HG02588 (cell line): ENCODE measurements around the gene MAN2A2.
"Not testable (repeated sequence)": the region's sequence is repeated elsewhere in the genome, so short reads cannot be mapped to it uniquely, and the experiment has no call there.

ENCODE experiments used
- ATAC-seq: cut with Tn5 transposase; IDR thresholded peaks from one replicate; pipeline ENCODE4 v1.9.1; 2021; ENCODE audit warnings: mild to moderate bottlenecking, moderate library complexity; ENCODE audit not compliant: unreplicated experiment

Gene MAN2A2

GRCh38 chr15:90883526-90883975, 19.6 kb upstream of the MAN2A2 start:
- no peak for ATAC-seq

DNA sequence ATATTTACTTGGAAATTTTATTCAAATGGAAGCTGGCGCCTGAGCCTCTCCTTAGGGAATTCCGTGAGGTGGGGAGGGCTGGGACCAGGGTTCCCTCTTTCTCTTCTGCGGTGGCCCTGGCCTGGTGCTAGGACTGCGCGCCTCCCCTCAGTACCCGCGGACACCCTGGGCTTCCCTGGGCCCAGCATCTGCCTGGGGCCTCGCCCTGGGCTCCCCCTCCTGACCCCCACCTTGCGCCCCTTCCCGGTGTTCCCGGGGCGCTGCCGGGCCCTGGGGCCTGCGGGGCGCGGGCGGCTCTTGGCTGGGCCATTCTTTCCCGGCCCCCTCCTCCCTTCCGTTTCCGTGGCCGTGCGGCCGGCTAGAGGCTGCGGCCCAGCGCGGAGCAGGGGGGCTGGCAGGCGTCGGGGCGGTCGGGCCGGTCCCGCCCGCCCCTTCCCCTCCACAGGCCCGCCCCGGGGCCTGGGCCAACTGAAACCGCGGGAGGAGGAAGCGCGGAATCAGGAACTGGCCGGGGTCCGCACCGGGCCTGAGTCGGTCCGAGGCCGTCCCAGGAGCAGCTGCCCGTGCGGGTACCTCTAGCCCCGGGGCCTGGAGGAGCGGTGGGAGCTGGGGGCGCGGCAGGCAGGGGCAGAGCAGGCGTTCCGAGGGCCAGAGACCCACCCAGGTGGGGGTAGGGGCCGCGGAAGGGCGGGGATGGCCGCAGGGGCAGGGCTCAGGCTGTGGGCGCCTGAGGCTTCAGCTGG, 19.0 kb upstream of the MAN2A2 start, which contains the start of gene FES:
TSS of gene FES (plus strand) at position 529 of the 743 bp plus-strand sequence. CDS start 542 bp downstream, outside the sequence.
- ATAC-seq, result no peak

DNA sequence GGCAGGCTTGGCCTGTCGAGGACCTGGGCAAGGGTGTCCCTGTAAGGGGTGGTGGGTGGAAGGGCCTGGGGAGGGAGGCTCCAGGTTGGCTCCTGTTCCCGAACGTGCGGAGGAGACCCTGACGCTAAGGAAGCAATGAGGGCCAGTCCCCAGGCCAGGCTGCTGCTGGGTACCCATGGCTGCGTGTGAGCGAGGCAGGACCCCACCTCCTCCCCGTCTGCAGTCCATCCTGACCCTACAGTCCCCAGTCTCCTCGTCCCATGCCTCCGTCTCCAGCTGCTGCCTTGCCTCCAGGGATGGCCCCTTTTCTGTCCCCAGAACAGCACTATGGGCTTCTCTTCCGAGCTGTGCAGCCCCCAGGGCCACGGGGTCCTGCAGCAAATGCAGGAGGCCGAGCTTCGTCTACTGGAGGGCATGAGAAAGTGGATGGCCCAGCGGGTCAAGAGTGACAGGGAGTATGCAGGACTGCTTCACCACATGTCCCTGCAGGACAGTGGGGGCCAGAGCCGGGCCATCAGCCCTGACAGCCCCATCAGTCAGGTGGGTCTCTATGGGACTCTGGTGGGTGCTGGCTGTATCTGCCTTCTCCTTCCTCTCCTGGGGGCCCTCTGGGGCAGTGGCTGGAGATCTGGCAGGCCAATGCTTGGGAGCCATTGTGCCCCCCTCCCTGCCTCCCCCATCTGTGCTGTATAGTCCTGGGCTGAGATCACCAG, 18.2 kb upstream of the MAN2A2 start:
- ATAC-seq, result no peak

GRCh38 chr15:90885432-90886290, 17.4 kb upstream of the MAN2A2 start:
- ATAC-seq, result no peak

- no peak for ATAC-seq
These were observed 16.8 kb upstream of the MAN2A2 start for GRCh38 chr15:90886291-90886614.

GRCh38 chr15:90887037-90887481, 16.0 kb upstream of the MAN2A2 start:
- ATAC-seq, result no peak

- ATAC-seq, result no peak
These were observed 13.8 kb upstream of the MAN2A2 start for GRCh38 chr15:90889313-90889730.

GRCh38 chr15:90889736-90890456, 13.2 kb upstream of the MAN2A2 start:
- ATAC-seq, result no peak

DNA sequence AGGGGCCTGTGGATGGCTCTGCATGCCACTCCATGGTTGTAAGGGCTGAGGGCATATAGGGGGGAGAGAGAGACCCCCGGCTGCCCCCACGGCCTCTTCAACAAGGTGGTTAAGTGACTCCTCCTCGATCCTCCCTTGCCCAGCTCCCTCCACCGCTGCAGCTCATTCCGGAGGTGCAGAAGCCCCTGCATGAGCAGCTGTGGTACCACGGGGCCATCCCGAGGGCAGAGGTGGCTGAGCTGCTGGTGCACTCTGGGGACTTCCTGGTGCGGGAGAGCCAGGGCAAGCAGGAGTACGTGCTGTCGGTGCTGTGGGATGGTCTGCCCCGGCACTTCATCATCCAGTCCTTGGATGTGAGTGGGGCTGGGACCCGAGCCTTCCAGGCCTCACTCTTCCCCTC, 12.3 kb upstream of the MAN2A2 start:
- no peak for ATAC-seq

- no peak for ATAC-seq
These were observed 11.7 kb upstream of the MAN2A2 start for GRCh38 chr15:90891346-90891949.

DNA sequence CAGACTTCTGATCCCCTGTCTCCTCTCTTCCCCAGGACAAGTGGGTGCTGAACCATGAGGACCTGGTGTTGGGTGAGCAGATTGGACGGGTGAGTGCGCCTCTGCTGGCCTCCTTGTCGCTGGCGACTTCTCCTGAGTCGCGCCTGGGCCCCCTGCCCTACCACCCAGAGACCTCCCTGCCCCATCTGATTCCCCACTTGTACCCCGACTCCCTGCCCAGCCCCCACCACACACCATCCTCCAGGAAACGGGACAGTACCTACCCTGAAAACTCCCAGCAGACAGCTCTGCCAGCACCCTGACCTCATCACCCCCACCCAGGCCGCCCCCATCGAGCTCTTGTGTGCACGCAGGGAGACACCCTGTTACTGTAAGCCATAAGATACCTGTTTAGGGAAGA, 11.1 kb upstream of the MAN2A2 start:
- ATAC-seq, result no peak

- ATAC-seq, result no peak
These were observed 10.5 kb upstream of the MAN2A2 start for GRCh38 chr15:90892498-90893174.

DNA sequence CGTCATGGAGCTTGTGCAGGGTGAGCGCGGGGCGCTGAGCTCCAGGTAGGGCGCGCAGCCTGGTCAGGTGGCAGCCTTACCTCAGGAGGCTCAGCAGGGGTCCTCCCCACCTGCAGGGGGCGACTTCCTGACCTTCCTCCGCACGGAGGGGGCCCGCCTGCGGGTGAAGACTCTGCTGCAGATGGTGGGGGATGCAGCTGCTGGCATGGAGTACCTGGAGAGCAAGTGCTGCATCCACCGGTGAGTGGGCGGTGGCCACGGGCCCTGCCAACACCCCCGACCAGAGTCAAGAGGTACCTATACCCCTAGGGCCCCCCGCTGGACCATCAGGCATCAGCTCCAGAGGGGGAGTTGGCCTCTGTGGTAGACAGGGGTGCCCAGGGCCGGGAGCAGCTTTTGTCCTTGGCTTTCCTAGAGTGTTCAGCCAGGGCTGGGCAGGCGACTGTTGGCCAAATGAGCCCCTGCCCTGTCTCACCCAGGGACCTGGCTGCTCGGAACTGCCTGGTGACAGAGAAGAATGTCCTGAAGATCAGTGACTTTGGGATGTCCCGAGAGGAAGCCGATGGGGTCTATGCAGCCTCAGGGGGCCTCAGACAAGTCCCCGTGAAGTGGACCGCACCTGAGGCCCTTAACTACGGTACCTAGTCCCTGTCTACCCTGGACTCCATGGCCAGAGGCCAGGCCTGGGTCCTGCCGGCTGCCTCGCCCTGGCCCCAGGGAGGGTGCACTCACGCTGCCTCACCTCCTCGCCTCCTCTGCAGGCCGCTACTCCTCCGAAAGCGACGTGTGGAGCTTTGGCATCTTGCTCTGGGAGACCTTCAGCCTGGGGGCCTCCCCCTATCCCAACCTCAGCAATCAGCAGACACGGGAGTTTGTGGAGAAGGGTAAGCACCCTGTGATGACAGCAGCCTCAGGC, 9.7 kb upstream of the MAN2A2 start:
- ATAC-seq, result no peak

GRCh38 chr15:90895571-90896117, 7.5 kb upstream of the MAN2A2 start:
- no peak for ATAC-seq

- ATAC-seq, result not testable (repeated sequence)
These were observed 5.9 kb upstream of the MAN2A2 start for GRCh38 chr15:90897131-90897655.

DNA sequence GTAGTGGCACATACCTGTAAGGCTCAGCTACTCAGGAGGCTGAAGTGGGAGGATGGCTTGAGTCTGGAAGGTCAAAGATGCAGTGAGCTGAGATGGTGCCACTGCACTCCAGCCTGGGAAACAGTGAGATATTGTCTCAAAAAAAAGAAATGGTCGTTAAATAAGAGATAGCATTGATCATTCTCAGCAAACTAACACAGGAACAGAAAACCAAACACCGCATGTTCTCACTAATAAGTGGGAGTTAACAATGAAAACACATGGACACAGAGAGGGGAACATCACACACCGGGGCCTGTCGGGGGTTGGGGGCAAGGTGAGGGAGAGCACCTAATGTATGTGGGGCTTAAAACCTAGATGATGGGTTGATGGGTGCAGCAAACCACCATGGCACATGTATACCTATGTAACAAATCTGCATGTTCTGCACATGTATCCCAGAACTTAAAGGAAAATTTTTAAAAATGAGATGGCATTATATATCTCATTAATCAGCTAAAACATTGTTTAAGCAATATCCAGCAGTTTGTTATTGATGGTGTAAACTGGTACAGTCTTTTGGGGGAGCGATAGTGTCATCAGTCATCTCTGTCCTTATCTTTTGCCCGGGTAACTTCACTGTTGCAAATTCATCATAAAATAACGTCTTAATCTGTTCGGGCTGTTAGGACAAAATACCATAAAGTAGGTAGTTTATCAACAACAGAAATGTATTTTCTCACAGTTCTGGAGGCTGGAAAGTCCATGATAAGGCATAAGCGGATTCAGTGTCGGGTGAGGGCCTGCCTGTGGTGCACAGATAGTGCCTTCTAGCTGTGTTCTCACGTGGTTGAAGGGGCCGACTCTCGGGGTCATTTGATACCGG, 1.7 kb upstream of the MAN2A2 start:
- ATAC-seq, result no peak
